GM23338 (cell line): ENCODE measurements around the gene NTNG1.

Experiments used
- CREB1 ChIP-seq: fragments of 250-450 bp; sonication (Bioruptor Pico); IDR thresholded peaks from 2 replicates; pipeline ENCODE4 v1.5.0; 2020; ENCODE audit warnings: low read depth, mild to moderate bottlenecking, moderate library complexity
- EZH2 ChIP-seq: fragments of 200-600 bp; sonication (generic); IDR thresholded peaks from one replicate; pipeline ENCODE4 v1.8.0; 2017; ENCODE audit warnings: antibody characterized with exemption, mild to moderate bottlenecking, low read depth; ENCODE audit not compliant: unreplicated experiment
- POLR2AphosphoS5 ChIP-seq: IDR thresholded peaks from 2 replicates; pipeline ENCODE4 v1.6.1; 2016; ENCODE audit warnings: antibody characterized with exemption, low read depth
- ZNF114 ChIP-seq: fragments of 250-450 bp; sonication (Bioruptor Pico); IDR thresholded peaks from 2 replicates; pipeline ENCODE4 v1.5.0; 2020; ENCODE audit warnings: mild to moderate bottlenecking, moderate library complexity
- TF ChIP-seq, protein P1 (sequence below), 2 experiments: fragments of 200-600 bp in 1 of 2; sonication (generic) in 1 of 2; conservative IDR thresholded peaks; 2 replicates each; pipeline versions ENCODE4 v1.5.1 to v1.6.1; 2016 to 2017; ENCODE audit warnings: antibody characterized with exemption in 2 of 2, low read depth in 2 of 2, mild to moderate bottlenecking in 2 of 2, moderate library complexity in 1 of 2

DNA sequence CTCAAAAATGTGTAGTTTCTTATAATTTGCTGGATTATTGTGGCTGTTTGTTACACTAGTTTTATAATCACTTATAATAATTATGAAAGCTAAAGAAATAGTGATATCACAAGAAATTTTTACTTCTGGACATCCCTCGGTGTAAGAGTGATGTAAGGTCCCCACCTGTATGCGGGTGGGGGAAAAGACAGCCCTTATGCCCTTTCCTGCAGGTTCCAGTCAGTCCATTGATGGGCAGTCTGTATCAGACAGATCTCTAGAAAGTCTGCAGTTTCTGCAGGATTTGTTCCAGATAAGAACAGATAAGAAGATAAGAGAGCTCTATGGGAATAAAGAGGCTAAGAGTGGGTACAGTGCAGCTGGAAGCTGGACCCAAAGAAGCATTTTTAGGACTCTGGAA is 89.3 kb downstream of the NTNG1 start:
- TF ChIP-seq, protein P1, sequence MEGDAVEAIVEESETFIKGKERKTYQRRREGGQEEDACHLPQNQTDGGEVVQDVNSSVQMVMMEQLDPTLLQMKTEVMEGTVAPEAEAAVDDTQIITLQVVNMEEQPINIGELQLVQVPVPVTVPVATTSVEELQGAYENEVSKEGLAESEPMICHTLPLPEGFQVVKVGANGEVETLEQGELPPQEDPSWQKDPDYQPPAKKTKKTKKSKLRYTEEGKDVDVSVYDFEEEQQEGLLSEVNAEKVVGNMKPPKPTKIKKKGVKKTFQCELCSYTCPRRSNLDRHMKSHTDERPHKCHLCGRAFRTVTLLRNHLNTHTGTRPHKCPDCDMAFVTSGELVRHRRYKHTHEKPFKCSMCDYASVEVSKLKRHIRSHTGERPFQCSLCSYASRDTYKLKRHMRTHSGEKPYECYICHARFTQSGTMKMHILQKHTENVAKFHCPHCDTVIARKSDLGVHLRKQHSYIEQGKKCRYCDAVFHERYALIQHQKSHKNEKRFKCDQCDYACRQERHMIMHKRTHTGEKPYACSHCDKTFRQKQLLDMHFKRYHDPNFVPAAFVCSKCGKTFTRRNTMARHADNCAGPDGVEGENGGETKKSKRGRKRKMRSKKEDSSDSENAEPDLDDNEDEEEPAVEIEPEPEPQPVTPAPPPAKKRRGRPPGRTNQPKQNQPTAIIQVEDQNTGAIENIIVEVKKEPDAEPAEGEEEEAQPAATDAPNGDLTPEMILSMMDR (conservative IDR thresholded peaks at IDR 0.05; ENCODE audit: low read depth in 2 of 2), result no peak
- TF ChIP-seq EZH2 (no peak), POLR2AphosphoS5 (no peak), ZNF114 (CRISPR knock-in tag) (no peak), CREB1 (CRISPR knock-in tag) (no peak)
